GM21737 (cell line): ENCODE results near the gene NPSR1.
"Not testable (repeated sequence)": the region's sequence is repeated elsewhere in the genome, so short reads cannot be mapped to it uniquely, and the experiment has no call there.

Experiments used
- ATAC-seq: cut with Tn5 transposase; IDR thresholded peaks from one replicate; pipeline ENCODE4 v1.9.1; 2021; ENCODE audit warnings: mild to moderate bottlenecking, moderate library complexity; ENCODE audit not compliant: unreplicated experiment

NPSR1 gene

DNA sequence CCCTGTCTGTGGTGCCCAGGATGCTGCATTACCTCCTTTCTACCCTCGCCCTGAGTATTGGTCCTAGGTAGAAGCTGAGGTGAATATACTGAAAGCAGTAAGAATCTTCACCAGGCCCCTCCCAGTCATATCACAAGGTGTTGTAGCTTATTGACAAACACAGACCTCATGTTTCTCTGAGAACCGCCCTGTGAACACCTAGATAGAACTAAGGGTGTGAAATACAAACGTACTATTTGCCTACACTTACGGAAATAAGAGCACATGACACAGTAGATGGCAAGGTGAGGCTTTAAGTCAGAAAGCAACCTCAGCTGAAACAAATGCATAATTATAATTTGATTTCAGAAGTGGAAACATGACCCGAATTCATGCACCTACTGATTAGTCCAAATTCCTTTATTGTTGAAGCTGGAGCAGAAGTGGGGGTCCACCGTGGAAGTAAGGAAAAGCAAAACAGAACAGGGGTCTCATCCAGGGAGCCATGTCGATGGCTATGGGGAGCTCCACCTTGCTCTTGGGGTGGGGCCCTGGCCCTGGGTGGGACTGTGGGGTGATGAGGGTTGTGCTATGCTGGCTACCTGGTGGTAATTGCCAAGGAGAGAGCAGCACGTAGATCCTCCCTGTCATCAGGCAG, at the start of gene NPSR1:
NPSR1 (plus strand) TSS at position 587 of the 637 bp plus-strand sequence. CDS start 195 bp downstream, outside the sequence.
- ATAC-seq: no peak

DNA sequence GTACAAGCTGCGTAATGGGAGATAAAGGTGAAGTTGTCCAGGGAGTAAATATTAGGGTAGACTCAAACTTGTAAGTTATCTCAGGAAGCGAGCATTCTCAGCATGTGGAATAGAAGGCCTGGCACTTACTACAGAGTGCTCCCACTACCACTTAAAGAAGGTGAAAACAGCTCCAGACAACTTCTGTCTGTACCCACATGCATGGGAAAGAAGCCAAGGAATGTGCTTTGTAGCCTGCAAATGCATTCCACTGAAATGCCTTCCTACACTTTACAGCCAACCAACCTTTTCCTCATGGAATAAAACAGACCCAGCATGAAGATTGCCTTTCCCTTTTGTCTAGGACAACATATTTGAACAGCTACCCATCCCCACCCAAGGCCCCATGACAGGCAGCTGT, 45.4 kb upstream of the NPSR1 start:
- no peak for ATAC-seq

- ATAC-seq: no peak
These were observed 37.6 kb upstream of the NPSR1 start for GRCh38 chr7:34620425-34620824.

GRCh38 chr7:34622182-34622581, 35.8 kb upstream of the NPSR1 start:
- ATAC-seq: no peak

- no peak for ATAC-seq
These were observed 35.2 kb upstream of the NPSR1 start for GRCh38 chr7:34622771-34623250.

- ATAC-seq: not testable (repeated sequence)
These were observed 29.4 kb upstream of the NPSR1 start for GRCh38 chr7:34628618-34629017.

GRCh38 chr7:34652809-34653208, 5.2 kb upstream of the NPSR1 start:
- ATAC-seq: no peak

GRCh38 chr7:34653787-34654186, 4.2 kb upstream of the NPSR1 start:
- ATAC-seq: no peak

DNA sequence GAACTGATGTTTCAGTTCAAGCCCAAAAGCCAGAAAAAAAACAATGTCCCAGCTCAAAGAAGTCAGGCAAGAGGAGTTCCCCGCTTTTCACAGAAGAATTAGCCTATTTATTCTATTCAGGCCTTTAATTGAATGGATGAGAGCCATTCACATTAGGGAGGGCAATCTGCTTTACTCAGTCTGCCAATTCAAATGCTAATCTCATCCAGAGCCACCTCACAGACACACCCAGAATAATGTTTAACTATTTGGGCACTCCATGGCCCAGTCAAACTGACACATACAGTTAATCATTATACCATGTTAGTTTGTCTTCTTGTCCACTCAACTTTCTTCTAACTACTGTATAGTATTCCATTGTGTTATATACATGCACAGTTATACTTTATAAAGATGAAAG, 2.6 kb upstream of the NPSR1 start:
- no peak for ATAC-seq

DNA sequence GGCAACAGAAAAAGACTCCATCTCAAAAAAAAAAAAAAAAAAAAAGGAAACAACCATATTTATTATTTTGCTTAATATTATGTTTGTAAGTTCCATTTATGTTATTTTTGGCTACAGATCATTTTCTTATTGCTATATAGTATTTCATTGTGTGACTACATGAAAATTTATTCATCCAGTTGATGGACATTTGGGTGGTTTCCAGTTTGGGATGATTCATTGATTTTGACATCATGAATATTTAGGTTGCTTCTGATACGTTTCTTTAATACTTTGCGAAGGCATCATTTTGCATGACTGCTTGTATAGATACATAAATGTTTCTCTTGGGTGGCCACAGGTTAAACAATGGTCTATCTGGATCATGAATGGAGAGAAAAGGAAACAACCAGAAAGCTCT, 2.0 kb upstream of the NPSR1 start:
- no peak for ATAC-seq

DNA sequence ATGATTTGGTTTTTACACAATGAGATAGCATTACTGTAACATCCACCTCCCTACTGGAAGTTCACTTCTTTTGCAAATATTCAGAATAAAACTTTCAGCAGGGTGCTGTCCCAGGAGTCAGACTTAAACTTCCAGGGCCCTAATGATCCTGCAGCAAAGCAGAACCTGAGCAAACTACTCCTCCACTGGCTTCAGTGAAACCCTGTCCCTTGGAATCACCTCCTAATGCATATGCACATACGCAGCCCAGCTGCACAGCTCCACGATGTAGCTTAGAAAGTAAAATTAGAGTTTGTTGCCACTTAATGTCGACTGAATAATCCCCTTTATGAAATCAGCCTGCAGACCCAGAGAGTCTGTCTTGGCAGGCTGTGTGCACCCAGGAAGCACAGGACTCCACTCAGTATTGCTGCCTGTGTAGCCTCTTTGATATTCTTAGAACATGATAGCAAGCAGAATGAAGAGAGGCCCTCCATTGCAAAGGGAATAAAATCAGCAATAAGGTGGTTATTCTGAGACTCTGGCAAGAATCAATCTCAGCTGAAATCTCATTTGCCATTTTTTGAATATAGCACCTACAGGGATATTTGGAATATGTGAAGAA, 1.6 kb downstream of the NPSR1 start:
- ATAC-seq: no peak

DNA sequence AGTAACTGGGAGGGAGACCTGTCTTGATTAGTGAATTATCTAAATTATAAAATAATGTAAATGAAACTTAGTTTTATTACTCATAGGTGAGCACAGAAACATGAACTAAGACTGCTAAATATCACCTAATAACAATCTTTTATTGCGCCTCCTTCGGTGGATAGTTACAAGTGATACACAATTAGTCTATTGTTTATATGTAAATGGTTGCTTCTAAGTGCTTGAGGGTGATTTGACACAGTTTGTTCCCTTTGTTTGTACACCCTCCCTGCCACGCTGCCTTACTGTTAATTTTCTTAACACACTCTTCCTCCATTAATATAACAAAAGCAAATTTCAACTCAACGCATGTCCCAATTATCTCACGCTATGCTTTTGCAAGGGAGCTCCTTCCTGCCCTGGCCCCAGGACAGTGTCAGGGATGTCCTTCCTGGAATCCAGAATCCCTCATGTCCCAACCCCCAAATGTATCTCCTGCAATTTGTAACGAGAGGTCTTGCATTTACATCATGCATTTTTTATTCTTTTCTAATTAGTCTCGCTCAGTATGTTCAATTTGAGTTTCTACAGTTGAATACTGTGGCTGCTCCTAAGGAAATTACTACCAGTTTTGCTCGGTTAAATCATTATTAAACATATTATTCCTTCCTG, 4.2 kb downstream of the NPSR1 start:
- ATAC-seq: no peak

GRCh38 chr7:34664755-34665154, 6.7 kb downstream of the NPSR1 start:
- no peak for ATAC-seq

DNA sequence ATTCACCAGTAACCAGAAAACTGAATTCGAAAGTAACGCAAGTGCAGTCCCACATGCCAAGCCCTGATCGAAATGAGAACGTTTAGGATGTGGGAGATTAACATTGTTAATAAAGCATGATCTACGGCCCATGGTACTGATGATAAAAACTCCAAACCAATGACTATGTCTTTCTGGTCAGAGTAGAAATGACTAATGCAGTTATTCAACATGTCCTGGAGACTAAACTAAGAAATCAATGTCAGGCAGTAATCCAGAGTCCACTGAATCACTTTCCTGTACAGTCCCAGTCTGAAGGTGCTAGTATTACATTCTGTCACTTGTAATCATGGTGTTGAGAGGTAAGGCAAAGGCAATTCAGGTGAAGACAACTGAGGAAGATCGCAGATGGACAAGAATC, 14.4 kb downstream of the NPSR1 start:
- no peak for ATAC-seq

DNA sequence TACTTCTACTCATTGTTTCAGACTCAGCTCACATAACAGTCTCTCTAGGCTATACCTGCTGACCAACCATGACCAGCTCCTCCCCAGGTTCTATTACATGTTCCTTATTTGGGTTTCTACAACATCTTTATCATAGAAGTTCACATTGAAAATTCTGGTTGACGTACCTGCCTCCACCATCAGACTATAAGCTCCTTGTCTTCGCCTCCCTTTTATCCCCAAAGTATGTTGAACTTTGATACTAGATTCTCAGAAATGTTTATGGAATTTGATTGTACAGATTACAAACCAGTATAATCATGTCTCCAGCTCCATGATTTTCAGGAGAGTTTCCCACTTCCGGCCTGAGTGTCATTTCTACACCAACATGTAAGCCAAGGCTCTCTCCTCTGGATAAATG, 15.0 kb downstream of the NPSR1 start:
- no peak for ATAC-seq

DNA sequence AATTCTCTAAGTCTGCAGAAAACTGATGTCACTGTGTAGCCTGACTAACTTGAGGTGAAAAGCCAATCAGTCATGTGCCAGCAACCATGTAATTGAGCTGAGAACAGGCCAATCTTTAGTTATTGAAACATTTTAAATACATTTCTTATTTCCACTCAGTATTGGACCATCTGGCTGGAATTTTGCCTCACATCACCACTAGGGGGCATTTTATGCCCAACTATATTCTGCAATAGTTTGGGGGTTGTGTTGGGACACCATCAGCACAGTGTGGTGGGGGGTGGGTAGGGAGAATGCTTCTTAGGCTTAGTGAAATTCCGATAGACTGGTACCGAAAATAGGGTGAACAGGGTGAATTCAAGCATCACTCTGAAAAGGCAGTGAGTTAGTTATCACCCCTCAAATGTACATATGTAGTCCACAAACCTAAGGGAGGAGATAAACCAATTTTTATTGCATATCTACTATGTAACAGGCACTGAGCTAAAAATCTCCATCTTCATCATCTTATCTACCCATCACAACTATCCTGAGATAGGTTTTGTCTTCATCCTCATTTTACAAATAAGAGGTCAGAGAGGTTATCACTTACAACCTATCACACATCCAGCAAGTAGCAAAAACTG, 17.8 kb downstream of the NPSR1 start:
- no peak for ATAC-seq

DNA sequence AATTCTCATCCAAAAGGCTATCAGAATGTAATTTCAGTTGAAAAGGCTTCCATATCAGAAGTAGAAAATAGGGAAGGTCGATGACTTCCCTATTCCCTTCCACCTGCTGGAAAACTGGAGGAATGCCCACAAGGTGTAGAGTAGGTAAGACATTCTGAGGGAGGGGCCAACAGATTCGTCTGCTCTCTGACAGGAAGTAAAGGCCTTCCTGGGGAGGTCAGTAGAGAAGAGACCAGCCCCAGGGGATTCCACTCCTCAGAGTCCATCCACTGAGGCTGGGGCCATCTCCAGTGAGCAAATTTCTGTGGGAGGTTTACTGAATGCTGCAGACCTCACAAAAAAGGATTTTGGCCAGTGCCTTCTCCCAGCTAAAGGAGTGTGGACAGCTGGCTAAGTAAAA, 19.5 kb downstream of the NPSR1 start:
- no peak for ATAC-seq

DNA sequence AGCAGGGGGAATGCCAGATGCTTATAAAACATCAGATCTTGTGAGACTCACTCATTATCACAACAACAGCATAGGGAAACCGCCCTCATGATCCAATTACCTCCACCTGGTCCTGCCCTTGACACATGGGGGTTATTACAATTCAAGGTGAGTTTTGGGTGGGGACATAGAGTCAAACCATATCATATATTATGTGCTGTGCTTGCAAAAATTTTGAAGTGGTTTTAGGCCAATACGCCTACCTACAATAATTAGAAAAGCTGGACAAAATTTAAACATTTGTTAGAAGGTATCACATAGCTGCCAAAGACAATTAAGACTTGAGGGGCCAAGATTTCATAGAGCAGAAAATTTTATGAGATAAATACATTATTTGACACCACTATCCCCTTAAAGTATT, 29.5 kb downstream of the NPSR1 start:
- no peak for ATAC-seq

- no peak for ATAC-seq
These were observed 38.4 kb downstream of the NPSR1 start for GRCh38 chr7:34696415-34696814.

GRCh38 chr7:34709771-34710170, 51.8 kb downstream of the NPSR1 start:
- ATAC-seq: no peak

GRCh38 chr7:34718867-34719266, 60.8 kb downstream of the NPSR1 start:
- ATAC-seq: no peak

DNA sequence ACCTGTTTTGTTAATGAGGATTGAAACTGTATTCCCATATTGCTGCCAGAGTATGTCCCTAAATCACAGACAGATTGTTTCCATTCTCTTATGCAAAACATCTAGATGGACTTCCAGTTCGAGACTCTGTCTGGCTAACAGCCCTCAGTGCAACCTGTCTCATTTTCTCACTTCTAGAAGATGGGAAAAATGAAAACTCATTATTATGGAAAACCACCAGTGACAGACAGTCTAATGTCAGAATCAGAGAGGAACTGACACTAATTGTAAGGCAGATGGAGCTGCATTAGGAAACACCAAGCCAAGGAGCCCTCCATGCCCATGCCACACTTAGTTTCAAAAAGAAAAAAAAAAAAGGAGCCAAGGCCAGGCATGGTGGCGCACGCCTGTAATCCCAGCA, 61.6 kb downstream of the NPSR1 start:
- ATAC-seq: no peak
